Hypothalamus (tissue), 51 donors: ENCODE measurements around the gene ANKRD2.
A peak's percentile ranks its signal among the peaks of the same experiment; 100 is the strongest.

Source experiments
- DNase-seq, 51 donors: peaks; one replicate each; lab custom pipeline; 2025; lab: John Stamatoyannopoulos, UW

The ANKRD2 gene

GRCh38 chr10:97632949-97633884, 60.6 kb downstream of the ANKRD2 start, which contains the start of gene MORN4:
Gene MORN4, minus strand, starts transcription at chr10:97633500. Its CDS starts 13,847 bp downstream, at chr10:97619653.
- peak; percentile 34 to 97 (median 90) for DNase-seq
